Liver (tissue), 9 donors: ENCODE data around the gene POFUT2. TPM values are rescaled to one million over a fixed set of nuclear protein-coding genes. Genes with fewer than 3 reads are reported as not detected.

Experiments used
- DNase-seq: peaks from one replicate; pipeline ENCODE4 v3.0.0-alpha.2; 2017; ENCODE audit warnings: low spot score
- H3K27ac ChIP-seq, 2 donors: one replicate each; pipeline ENCODE4 v1.7.0; 2013; ENCODE audit warnings: inconsistent platforms in 2 of 2, low read length in 2 of 2, control low read depth in 1 of 2, low read depth in 1 of 2, mild to moderate bottlenecking in 1 of 2
- H3K27me3 ChIP-seq, 4 donors: one replicate each; pipeline versions ENCODE4 v1.6.1 to v1.7.0; 2013; ENCODE audit warnings: low read length in 3 of 4, inconsistent platforms in 1 of 4, mild to moderate bottlenecking in 1 of 4, moderate library complexity in 1 of 4; ENCODE audit not compliant: control insufficient read depth in 4 of 4, insufficient read depth in 4 of 4
- H3K36me3 ChIP-seq, 4 donors: one replicate each; pipeline versions ENCODE4 v1.6.1 to v1.7.0; 2013; ENCODE audit warnings: low read length in 3 of 4, mild to moderate bottlenecking in 3 of 4, low read depth in 1 of 4, moderate library complexity in 1 of 4; ENCODE audit not compliant: control insufficient read depth in 4 of 4, insufficient read depth in 3 of 4
- H3K4me1 ChIP-seq, 4 donors: one replicate each; pipeline versions ENCODE4 v1.6.1 to v1.7.0; 2013; ENCODE audit warnings: low read length in 3 of 4, mild to moderate bottlenecking in 3 of 4, moderate library complexity in 1 of 4; ENCODE audit not compliant: control insufficient read depth in 4 of 4, insufficient read depth in 4 of 4
- H3K4me3 ChIP-seq, 3 donors: one replicate each; pipeline versions ENCODE4 v1.6.1 to v1.7.0; 2013; ENCODE audit warnings: low read length in 3 of 3, control low read depth in 1 of 3, low read depth in 1 of 3, mild to moderate bottlenecking in 1 of 3
- H3K9ac ChIP-seq, 2 donors: one replicate each; pipeline ENCODE4 v1.7.0; 2013; ENCODE audit warnings: low read length in 2 of 2, mild to moderate bottlenecking in 2 of 2, moderate library complexity in 2 of 2, control low read depth in 1 of 2, low read depth in 1 of 2
- H3K9me3 ChIP-seq, 4 donors: one replicate each; pipeline versions ENCODE4 v1.6.1 to v1.7.0; 2013; ENCODE audit warnings: low read length in 3 of 4; ENCODE audit not compliant: control insufficient read depth in 4 of 4
- EGR1 ChIP-seq, 2 donors: IDR thresholded peaks; 2 replicates each; pipeline ENCODE4 v1.6.1; 2016 to 2018; ENCODE audit warnings: antibody characterized with exemption in 2 of 2, low read depth in 2 of 2
- FOXA2 ChIP-seq: IDR thresholded peaks from 2 replicates; pipeline ENCODE4 v1.6.1; 2016; ENCODE audit warnings: antibody characterized with exemption
- GABPA ChIP-seq, 2 donors: IDR thresholded peaks in 1 of 2; conservative IDR thresholded peaks in 1 of 2; 2 replicates each; pipeline ENCODE4 v1.6.1; 2016; ENCODE audit warnings: antibody characterized with exemption in 2 of 2, mild to moderate bottlenecking in 1 of 2, moderate library complexity in 1 of 2
- HNF4A ChIP-seq, 2 donors: conservative IDR thresholded peaks; 2 replicates each; pipeline ENCODE4 v1.6.1; 2016; ENCODE audit warnings: antibody characterized with exemption in 2 of 2, mild to moderate bottlenecking in 2 of 2
- HNF4G ChIP-seq: IDR thresholded peaks from 2 replicates; pipeline ENCODE4 v1.6.1; 2016; ENCODE audit warnings: antibody characterized with exemption
- JUND ChIP-seq, 2 donors: IDR thresholded peaks; 2 replicates each; pipeline ENCODE4 v1.6.1; 2016; ENCODE audit warnings: antibody characterized with exemption in 2 of 2
- NR2F2 ChIP-seq: IDR thresholded peaks from 2 replicates; pipeline ENCODE4 v1.6.1; 2016; ENCODE audit warnings: antibody characterized with exemption
- RAD21 ChIP-seq, 2 donors: IDR thresholded peaks; 2 replicates each; pipeline ENCODE4 v1.6.1; 2016; ENCODE audit warnings: antibody characterized with exemption in 2 of 2, mild to moderate bottlenecking in 2 of 2
- RXRA ChIP-seq, 2 donors: IDR thresholded peaks; 2 replicates each; pipeline ENCODE4 v1.6.1; 2017 to 2018; ENCODE audit warnings: antibody characterized with exemption in 2 of 2, mild to moderate bottlenecking in 1 of 2
- SP1 ChIP-seq: IDR thresholded peaks from 2 replicates; pipeline ENCODE4 v1.6.1; 2018; ENCODE audit warnings: antibody characterized with exemption, mild to moderate bottlenecking
- TAF1 ChIP-seq: conservative IDR thresholded peaks from 2 replicates; pipeline ENCODE4 v1.6.1; 2016; ENCODE audit warnings: antibody characterized with exemption, mild to moderate bottlenecking
- WGBS: extraction: QIAGEN DNeasy Blood & Tissue Kit; methylation state at CpG from one replicate; pipeline ENCODE4 v1.1.7; 2013; 5-methylcytosine and 5-hydroxymethylcytosine counted together
- polyA plus RNA-seq, 2 donors: library from polyadenylated mRNA; stranded (reverse) in 1 of 2; unstranded in 1 of 2; fragments of 200-250 nt in 1 of 2; fragments of >200 nt in 1 of 2; fragmentation: Nextera tagmentation in 1 of 2; extraction: Ambion mirVana in 1 of 2; gene quantifications; one replicate each; pipeline versions ENCODE4 v1.2.1 to v1.2.3, GENCODE V29; 2013 to 2015
- total RNA-seq, 2 donors: library from RNA; depleted of rRNA; stranded (reverse); fragments of >200 nt; gene quantifications; one replicate each; pipeline ENCODE4 v1.2.3, GENCODE V29; 2014
- TF ChIP-seq, protein P1 (sequence below): IDR thresholded peaks from 2 replicates; pipeline ENCODE4 v1.6.1; 2016; ENCODE audit warnings: antibody characterized with exemption, mild to moderate bottlenecking
- TF ChIP-seq, protein P2 (sequence below): IDR thresholded peaks from 2 replicates; pipeline ENCODE4 v1.6.1; 2016; ENCODE audit warnings: antibody characterized with exemption
- TF ChIP-seq, protein P3 (sequence below): IDR thresholded peaks from 2 replicates; pipeline ENCODE4 v1.6.1; 2016; ENCODE audit warnings: antibody characterized with exemption
- TF ChIP-seq, protein P4 (sequence below): IDR thresholded peaks from 2 replicates; pipeline ENCODE4 v1.6.1; 2016; ENCODE audit warnings: antibody characterized with exemption
- TF ChIP-seq, protein P5 (sequence below): fragments of 150-350 bp; IDR thresholded peaks from 2 replicates; pipeline ENCODE4 v1.5.1; 2017; ENCODE audit warnings: improper control_type of control experiment, low read depth, low read length; ENCODE audit not compliant: missing input control
- donor health status: healthy.
- donor health status: healthy.
- donor health status: healthy.
- donor health status: healthy.
- donor health status: healthy.

The POFUT2 gene
- total and polyA plus RNA-seq, 4 donors, result 3.3 to 15.6 (median 7.9) TPM

DNA sequence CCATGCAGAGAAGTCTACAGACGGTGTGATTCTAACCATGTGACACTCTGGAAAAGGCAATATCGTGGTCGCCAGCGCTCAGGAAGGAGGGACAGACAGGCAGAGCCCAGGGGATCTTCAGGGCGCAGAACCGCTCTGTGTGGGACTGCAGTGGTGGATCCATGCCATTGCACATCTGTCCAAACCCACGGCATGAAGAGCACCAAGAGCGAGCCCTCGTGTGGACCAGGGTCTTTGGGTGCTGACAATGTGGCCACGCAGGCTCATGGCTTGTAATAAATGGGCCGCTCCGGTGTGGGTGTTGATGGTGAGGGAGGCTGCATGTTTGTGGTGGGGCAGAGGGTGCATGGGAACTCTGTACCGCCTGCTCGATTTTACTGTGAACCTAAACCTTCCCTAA lies 25.3 kb upstream of the POFUT2 start (continued):
- TF ChIP-seq, protein P1, sequence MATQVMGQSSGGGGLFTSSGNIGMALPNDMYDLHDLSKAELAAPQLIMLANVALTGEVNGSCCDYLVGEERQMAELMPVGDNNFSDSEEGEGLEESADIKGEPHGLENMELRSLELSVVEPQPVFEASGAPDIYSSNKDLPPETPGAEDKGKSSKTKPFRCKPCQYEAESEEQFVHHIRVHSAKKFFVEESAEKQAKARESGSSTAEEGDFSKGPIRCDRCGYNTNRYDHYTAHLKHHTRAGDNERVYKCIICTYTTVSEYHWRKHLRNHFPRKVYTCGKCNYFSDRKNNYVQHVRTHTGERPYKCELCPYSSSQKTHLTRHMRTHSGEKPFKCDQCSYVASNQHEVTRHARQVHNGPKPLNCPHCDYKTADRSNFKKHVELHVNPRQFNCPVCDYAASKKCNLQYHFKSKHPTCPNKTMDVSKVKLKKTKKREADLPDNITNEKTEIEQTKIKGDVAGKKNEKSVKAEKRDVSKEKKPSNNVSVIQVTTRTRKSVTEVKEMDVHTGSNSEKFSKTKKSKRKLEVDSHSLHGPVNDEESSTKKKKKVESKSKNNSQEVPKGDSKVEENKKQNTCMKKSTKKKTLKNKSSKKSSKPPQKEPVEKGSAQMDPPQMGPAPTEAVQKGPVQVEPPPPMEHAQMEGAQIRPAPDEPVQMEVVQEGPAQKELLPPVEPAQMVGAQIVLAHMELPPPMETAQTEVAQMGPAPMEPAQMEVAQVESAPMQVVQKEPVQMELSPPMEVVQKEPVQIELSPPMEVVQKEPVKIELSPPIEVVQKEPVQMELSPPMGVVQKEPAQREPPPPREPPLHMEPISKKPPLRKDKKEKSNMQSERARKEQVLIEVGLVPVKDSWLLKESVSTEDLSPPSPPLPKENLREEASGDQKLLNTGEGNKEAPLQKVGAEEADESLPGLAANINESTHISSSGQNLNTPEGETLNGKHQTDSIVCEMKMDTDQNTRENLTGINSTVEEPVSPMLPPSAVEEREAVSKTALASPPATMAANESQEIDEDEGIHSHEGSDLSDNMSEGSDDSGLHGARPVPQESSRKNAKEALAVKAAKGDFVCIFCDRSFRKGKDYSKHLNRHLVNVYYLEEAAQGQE, result no peak
- TF ChIP-seq SP1 (no peak), FOXA2 (no peak)
- TF ChIP-seq, protein P2, sequence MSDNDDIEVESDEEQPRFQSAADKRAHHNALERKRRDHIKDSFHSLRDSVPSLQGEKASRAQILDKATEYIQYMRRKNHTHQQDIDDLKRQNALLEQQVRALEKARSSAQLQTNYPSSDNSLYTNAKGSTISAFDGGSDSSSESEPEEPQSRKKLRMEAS, result no peak

DNA sequence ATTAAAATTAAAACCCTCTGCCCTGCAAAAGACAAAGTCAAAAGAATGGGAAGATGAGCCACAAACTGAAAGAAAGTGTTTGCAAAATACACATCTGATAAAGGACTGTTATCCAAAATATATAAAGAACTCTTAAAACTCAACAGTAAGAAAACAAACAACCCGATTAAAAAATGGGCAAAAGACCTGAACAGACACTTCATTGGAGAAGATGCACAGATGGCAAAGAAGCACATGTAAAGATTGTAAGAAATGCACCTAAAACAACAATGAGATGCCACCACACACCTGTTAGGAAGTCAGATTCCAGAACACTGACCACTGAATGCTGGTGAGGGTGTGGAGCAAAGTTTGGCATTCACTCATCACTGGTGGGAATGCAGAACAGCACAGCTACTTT lies 24.6 kb upstream of the POFUT2 start:
- no peak for TF ChIP-seq NR2F2
- TF ChIP-seq TAF1, result no peak
- TF ChIP-seq, protein P3, sequence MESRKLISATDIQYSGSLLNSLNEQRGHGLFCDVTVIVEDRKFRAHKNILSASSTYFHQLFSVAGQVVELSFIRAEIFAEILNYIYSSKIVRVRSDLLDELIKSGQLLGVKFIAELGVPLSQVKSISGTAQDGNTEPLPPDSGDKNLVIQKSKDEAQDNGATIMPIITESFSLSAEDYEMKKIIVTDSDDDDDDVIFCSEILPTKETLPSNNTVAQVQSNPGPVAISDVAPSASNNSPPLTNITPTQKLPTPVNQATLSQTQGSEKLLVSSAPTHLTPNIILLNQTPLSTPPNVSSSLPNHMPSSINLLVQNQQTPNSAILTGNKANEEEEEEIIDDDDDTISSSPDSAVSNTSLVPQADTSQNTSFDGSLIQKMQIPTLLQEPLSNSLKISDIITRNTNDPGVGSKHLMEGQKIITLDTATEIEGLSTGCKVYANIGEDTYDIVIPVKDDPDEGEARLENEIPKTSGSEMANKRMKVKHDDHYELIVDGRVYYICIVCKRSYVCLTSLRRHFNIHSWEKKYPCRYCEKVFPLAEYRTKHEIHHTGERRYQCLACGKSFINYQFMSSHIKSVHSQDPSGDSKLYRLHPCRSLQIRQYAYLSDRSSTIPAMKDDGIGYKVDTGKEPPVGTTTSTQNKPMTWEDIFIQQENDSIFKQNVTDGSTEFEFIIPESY, result no peak
- WGBS, result 96% methylated on average over 1 of the region's 1 CpG

DNA sequence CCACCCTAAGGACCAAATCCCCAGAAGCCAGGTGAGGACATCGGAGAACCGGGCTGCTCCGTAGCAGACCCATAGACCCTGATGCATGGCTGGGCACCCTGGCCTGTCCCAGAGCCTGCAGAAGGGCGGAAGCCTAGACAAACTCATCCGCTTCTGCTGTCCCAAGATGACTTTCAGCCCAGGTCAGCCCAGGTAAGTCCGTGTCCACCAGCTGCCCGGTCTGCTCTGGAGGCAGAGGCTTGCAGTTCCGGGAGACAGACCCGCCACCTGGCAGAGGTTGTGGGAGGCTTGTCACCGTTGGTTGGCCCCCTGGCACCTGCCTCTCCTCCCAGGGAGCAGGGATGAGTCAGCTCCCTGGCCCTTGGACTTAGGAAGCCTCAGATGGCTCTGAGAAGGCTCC lies 22.8 kb upstream of the POFUT2 start:
- peaks cover 8 to 31% (median 22%) of the 10 kb centered on the region in 4 donors for H3K4me1 ChIP-seq
- H3K9ac ChIP-seq, result no peak overlapping the region
- no peaks in the 10 kb centered on the region for H3K9me3 ChIP-seq
- H3K4me3 ChIP-seq, result no peak overlapping the region
- no peaks in the 10 kb centered on the region for H3K27me3 ChIP-seq
- H3K27ac ChIP-seq, result no peak overlapping the region
- WGBS, result 90% methylated on average over 10 of the region's 10 CpGs
- H3K36me3 ChIP-seq, result no peaks in the 10 kb centered on the region
- DNase-seq, result no peak
- TF ChIP-seq HNF4G (no peak), JUND (IDR thresholded peaks at IDR 0.05) (no peak), FOXA2 (no peak), RAD21 (IDR thresholded peaks at IDR 0.05) (no peak), HNF4A (conservative IDR thresholded peaks at IDR 0.05) (no peak), RXRA (IDR thresholded peaks at IDR 0.05) (no peak), SP1 (no peak), NR2F2 (no peak), EGR1 (IDR thresholded peaks at IDR 0.05; ENCODE audit: low read depth in 2 of 2) (no peak), GABPA (IDR thresholded peaks at IDR 0.05 in 1 of 2, conservative IDR thresholded peaks at IDR 0.05 in 1 of 2) (no peak), TAF1 (no peak)
- TF ChIP-seq, protein P4, sequence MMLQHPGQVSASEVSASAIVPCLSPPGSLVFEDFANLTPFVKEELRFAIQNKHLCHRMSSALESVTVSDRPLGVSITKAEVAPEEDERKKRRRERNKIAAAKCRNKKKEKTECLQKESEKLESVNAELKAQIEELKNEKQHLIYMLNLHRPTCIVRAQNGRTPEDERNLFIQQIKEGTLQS, result no peak
- TF ChIP-seq, protein P5, sequence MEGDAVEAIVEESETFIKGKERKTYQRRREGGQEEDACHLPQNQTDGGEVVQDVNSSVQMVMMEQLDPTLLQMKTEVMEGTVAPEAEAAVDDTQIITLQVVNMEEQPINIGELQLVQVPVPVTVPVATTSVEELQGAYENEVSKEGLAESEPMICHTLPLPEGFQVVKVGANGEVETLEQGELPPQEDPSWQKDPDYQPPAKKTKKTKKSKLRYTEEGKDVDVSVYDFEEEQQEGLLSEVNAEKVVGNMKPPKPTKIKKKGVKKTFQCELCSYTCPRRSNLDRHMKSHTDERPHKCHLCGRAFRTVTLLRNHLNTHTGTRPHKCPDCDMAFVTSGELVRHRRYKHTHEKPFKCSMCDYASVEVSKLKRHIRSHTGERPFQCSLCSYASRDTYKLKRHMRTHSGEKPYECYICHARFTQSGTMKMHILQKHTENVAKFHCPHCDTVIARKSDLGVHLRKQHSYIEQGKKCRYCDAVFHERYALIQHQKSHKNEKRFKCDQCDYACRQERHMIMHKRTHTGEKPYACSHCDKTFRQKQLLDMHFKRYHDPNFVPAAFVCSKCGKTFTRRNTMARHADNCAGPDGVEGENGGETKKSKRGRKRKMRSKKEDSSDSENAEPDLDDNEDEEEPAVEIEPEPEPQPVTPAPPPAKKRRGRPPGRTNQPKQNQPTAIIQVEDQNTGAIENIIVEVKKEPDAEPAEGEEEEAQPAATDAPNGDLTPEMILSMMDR, result no peak
- TF ChIP-seq, protein P1, result no peak
- TF ChIP-seq, protein P2, result no peak
- TF ChIP-seq, protein P3, result no peak

More for the DNA sequence above, 24.6 kb upstream of the POFUT2 start:
- Histone ChIP-seq H3K36me3 (no peaks in the 10 kb centered on the region), H3K4me3 (no peak overlapping the region), H3K9ac (no peak overlapping the region), H3K4me1 (peaks cover 8 to 23% (median 18%) of the 10 kb centered on the region in 4 donors), H3K9me3 (no peaks in the 10 kb centered on the region), H3K27me3 (no peaks in the 10 kb centered on the region), H3K27ac (no peak overlapping the region)
- DNase-seq, result no peak
